Measurements from ENCODE around the gene TMEM245.

GRCh38 chr9:109110329-109111021, 9.3 kb downstream of the TMEM245 start:
- TF ChIP-seq CTCF (IDR thresholded peaks at IDR 0.05 in 2 of 3, conservative IDR thresholded peaks at IDR 0.05 in 1 of 3; ENCODE audit: control insufficient read depth in 2 of 3, extremely low read depth in 1 of 3, insufficient read depth in 1 of 3, low read depth in 3 of 3, low read length in 3 of 3) (no peak), POLR2AphosphoS5 (IDR thresholded peaks at IDR 0.05; ENCODE audit: low read length) (no peak), ZNF274 (IDR thresholded peaks at IDR 0.05; ENCODE audit: insufficient read depth, insufficient read length) (no peak), SIN3A (IDR thresholded peaks at IDR 0.05; ENCODE audit: low read depth, low read length) (no peak), CEBPB (IDR thresholded peaks at IDR 0.05; ENCODE audit: borderline replicate concordance in 1 of 2, low read depth in 2 of 2, low read length in 2 of 2) (no peak), EZH2 (IDR thresholded peaks at IDR 0.05; ENCODE audit: borderline replicate concordance, control insufficient read depth, low read depth, low read length) (no peak), POLR2A (IDR thresholded peaks at IDR 0.05; ENCODE audit: low read depth, low read length) (no peak), MYC (IDR thresholded peaks at IDR 0.05; ENCODE audit: insufficient read depth, insufficient read length, insufficient replicate concordance, low read length, severe bottlenecking) (no peak)
